BJ (cell line): ENCODE data around the gene SMIM36. TPM values are rescaled to one million over a fixed set of nuclear protein-coding genes. Genes with fewer than 3 reads are reported as not detected.

Experiments
- CTCF ChIA-PET: fragments of 350-600 bp; formaldehyde crosslinking; extraction: SDS; loops from one replicate; lab custom pipeline; 2021; ENCODE audit warnings: antibody characterized with exemption, inconsistent platforms; lab: Yijun Ruan, JAX
- POLR2A ChIA-PET: fragments of 300-600 bp; sonication (Branson Sonifier 250); formaldehyde crosslinking; extraction: SDS; loops from one replicate; lab custom pipeline; 2021; ENCODE audit warnings: antibody characterized with exemption; lab: Charles Lee
- DNase-seq: peaks from one replicate; pipeline ENCODE4 v3.0.0-alpha.2; 2011; ENCODE audit warnings: low read depth
- H3K27me3 ChIP-seq: 2 replicates; pipeline ENCODE4 v1.6.0; 2011; ENCODE audit warnings: low read length; ENCODE audit not compliant: control insufficient read depth, insufficient read depth
- H3K36me3 ChIP-seq: 2 replicates; pipeline ENCODE4 v1.5.1; 2011; ENCODE audit warnings: low read length; ENCODE audit not compliant: control insufficient read depth, insufficient read depth
- H3K4me3 ChIP-seq: 2 replicates; pipeline ENCODE4 v1.5.1; 2011; ENCODE audit warnings: low read depth, mild to moderate bottlenecking, control low read depth, low read length
- CTCF ChIP-seq: IDR thresholded peaks from 2 replicates; pipeline ENCODE4 v1.5.1; 2011; ENCODE audit warnings: low read depth, mild to moderate bottlenecking, control low read depth, inconsistent platforms, low read length, moderate library complexity; ENCODE audit not compliant: insufficient read depth
- polyA plus RNA-seq: library from polyadenylated mRNA; depleted of rRNA; stranded (reverse); fragments of >200 nt; gene quantifications from 2 replicates; pipeline ENCODE4 v1.2.3, GENCODE V29; 2011

Gene SMIM36
- polyA plus RNA-seq, 1 experiment: not detected

GRCh38 chr17:55421179-55421934 lies 89.9 kb downstream of the SMIM36 start, which contains the start of gene MMD:
Gene MMD, minus strand, starts transcription at chr17:55421835. Its CDS starts 140 bp downstream, at chr17:55421695.
- no peak for TF ChIP-seq CTCF
- Histone ChIP-seq H3K4me3 (peak within 1 kb of the TSS; percentile 69), H3K27me3 (peaks cover 2% of the 10 kb centered on the region; the same call in 1 of the 2 replicates), H3K36me3 (no peaks in the 10 kb centered on the region)
- CTCF ChIA-PET: interaction anchor here (0.6 to 1.3 kb wide), 2 partner anchors 92 to 251 kb away, joined by 4 to 5 read pairs; no protein-coding TSS in a partner anchor
- no peak for DNase-seq
- POLR2A ChIA-PET: no interaction called here

GRCh38 chr17:55420776-55421178 lies 90.5 kb downstream of the SMIM36 start:
- no peak for TF ChIP-seq CTCF
- CTCF ChIA-PET: interaction anchor here (0.6 to 1.3 kb wide), 2 partner anchors 93 to 252 kb away, joined by 4 to 5 read pairs; no protein-coding TSS in a partner anchor
- DNase-seq: no peak
- Histone ChIP-seq H3K4me3 (peak overlapping the region; percentile 69), H3K27me3 (peaks cover 2% of the 10 kb centered on the region; the same call in 1 of the 2 replicates), H3K36me3 (no peaks in the 10 kb centered on the region)
- POLR2A ChIA-PET: no interaction called here

- no peak for TF ChIP-seq CTCF
- DNase-seq: no peak
- Histone ChIP-seq H3K27me3 (peaks cover under 1% of the 10 kb centered on the region; the same call in 1 of the 2 replicates), H3K4me3 (peak overlapping the region; percentile 69), H3K36me3 (no peaks in the 10 kb centered on the region)
- ChIA-PET CTCF (interaction anchor here (1.3 kb wide), 1 partner anchor 93 kb away, joined by 5 read pairs; no protein-coding TSS in a partner anchor), POLR2A (no interaction called here)
These were observed 91.0 kb downstream of the SMIM36 start for GRCh38 chr17:55420067-55420775.

- TF ChIP-seq CTCF: no peak
- Histone ChIP-seq H3K27me3 (no peaks in the 10 kb centered on the region), H3K36me3 (no peaks in the 10 kb centered on the region), H3K4me3 (no peak overlapping the region)
- ChIA-PET CTCF (no interaction called here), POLR2A (interaction anchor here (0.7 kb wide), 1 partner anchor 30 kb away, joined by 3 read pairs; no protein-coding TSS in a partner anchor)
- DNase-seq: no peak
These were observed 92.6 kb downstream of the SMIM36 start for GRCh38 chr17:55418369-55419268.
